MCF 10A (cell line): Measurements from ENCODE around the gene TRNP1. TPM values are rescaled to one million over a fixed set of nuclear protein-coding genes. Genes with fewer than 3 reads are reported as not detected.

ENCODE experiments used
- BruUV-seq: library from RNA; stranded (reverse); fragments of 400-500 nt; replicated peaks from 2 replicates; lab custom pipeline; 2021; lab: Mats Ljungman, UMichigan
- CTCF ChIA-PET: fragments of 300-600 bp; sonication (Branson Sonifier 250); formaldehyde crosslinking; extraction: SDS; loops from one replicate; lab custom pipeline; 2021; ENCODE audit warnings: antibody characterized with exemption, inconsistent platforms; lab: Yijun Ruan, JAX
- POLR2A ChIA-PET: fragments of 300-600, 350-650 bp; sonication (Branson Sonifier 250); formaldehyde crosslinking; extraction: SDS; loops from one replicate; lab custom pipeline; 2020; ENCODE audit warnings: antibody characterized with exemption, inconsistent platforms; lab: Yijun Ruan, JAX
- DNase-seq: peaks from one replicate; pipeline ENCODE4 v3.0.0-alpha.2; 2018; ENCODE audit not compliant: unreplicated experiment
- H3K27ac Mint-ChIP-seq: one replicate; pipeline ENCODE4 v1.8.0; 2022; ENCODE audit warnings: mild to moderate bottlenecking, low read depth, mixed read lengths; ENCODE audit not compliant: unreplicated experiment
- H3K27me3 Mint-ChIP-seq: one replicate; pipeline ENCODE4 v1.8.0; 2022; ENCODE audit warnings: mixed read lengths; ENCODE audit not compliant: insufficient read depth, unreplicated experiment
- H3K36me3 Mint-ChIP-seq: one replicate; pipeline ENCODE4 v1.8.0; 2022; ENCODE audit warnings: mild to moderate bottlenecking, moderate library complexity, mixed read lengths; ENCODE audit not compliant: insufficient read depth, unreplicated experiment
- H3K4me1 Mint-ChIP-seq: one replicate; pipeline ENCODE4 v1.8.0; 2022; ENCODE audit warnings: mixed read lengths; ENCODE audit not compliant: insufficient read depth, unreplicated experiment
- H3K4me3 Mint-ChIP-seq: one replicate; pipeline ENCODE4 v1.8.0; 2022; ENCODE audit warnings: mild to moderate bottlenecking, moderate library complexity, mixed read lengths; ENCODE audit not compliant: unreplicated experiment
- H3K9me3 Mint-ChIP-seq: one replicate; pipeline ENCODE4 v1.8.0; 2022; ENCODE audit warnings: mixed read lengths; ENCODE audit not compliant: unreplicated experiment
- CTCF ChIP-seq: fragments of 200-600 bp; IDR thresholded peaks from one replicate; pipeline ENCODE4 v1.8.0; 2022; ENCODE audit warnings: antibody characterized with exemption, mild to moderate bottlenecking; ENCODE audit not compliant: unreplicated experiment
- intact Hi-C: fragments of 100-400 bp; cut with micrococcal nuclease; formaldehyde crosslinking; loops from 2 replicates; pipeline ENCODE4 v1.14.1; 2022
- total RNA-seq: library from RNA; stranded (reverse); gene quantifications from 2 replicates; pipeline ENCODE4 v1.2.3, GENCODE V29; 2022

TRNP1 gene
- total RNA-seq, 1 experiment from 2014 or later, result 59.2 TPM

DNA sequence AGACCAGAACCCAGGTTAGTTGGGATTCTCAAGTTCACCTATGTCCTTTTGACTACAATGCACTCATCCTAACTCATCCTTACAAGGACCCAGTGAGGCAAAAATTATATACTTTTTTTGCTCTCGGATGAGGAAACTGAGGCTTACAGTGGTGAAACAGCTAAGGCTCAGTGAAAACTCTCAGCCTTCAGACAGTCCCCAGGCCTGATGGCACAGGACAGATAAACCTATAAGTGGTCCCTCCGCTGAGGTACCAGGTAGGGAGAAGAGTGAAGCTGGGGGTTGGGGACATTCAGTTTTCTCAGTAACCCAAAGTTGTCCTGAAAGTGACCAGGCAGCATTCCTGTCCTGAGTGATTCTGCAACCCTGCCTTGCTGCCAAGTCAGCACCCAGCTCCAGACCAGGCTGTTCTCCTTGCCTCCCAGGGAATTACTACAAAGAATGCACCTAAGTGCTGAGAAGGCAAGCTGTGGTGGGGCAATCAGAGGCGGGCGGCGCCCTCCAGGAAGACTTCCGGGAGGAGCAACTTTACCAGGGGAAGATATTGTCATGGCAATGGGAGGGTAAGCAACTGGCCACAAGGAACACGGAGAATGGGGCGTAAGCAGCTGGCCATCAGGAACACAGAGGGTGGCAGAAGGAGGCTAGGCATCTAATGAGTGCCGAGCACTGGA is 14.6 kb downstream of the TRNP1 start:
- DNase-seq, result peak; percentile 68
- Mint-ChIP-seq H3K36me3 (peaks cover 70% of the 10 kb centered on the region), H3K27ac (peak overlapping the region; percentile 59), H3K4me3 (peak overlapping the region; percentile 51), H3K4me1 (peaks cover 25% of the 10 kb centered on the region), H3K27me3 (no peaks in the 10 kb centered on the region), H3K9me3 (no peaks in the 10 kb centered on the region)
- CTCF ChIA-PET, result interaction anchor here (0.9 to 10.2 kb wide), 4 partner anchors 10 to 89 kb away, joined by 3 to 118 read pairs (median 15); partner anchors contain the start of gene TRNP1
- POLR2A ChIA-PET, result interaction anchor here (0.7 to 13.4 kb wide), 6 partner anchors 10 to 508 kb away, joined by 3 to 535 read pairs (median 26); partner anchors contain the start of genes KDF1 and TRNP1
- TF ChIP-seq CTCF, result no peak
- intact Hi-C loops, result no loop called here
- no TSS peak for BruUV-seq

GRCh38 chr1:27009601-27010197 is 16.2 kb downstream of the TRNP1 start:
- Mint-ChIP-seq H3K9me3 (no peaks in the 10 kb centered on the region), H3K27me3 (no peaks in the 10 kb centered on the region), H3K4me3 (peak overlapping the region; percentile 78), H3K4me1 (peaks cover 18% of the 10 kb centered on the region), H3K27ac (peak overlapping the region; percentile 78), H3K36me3 (peaks cover 53% of the 10 kb centered on the region)
- ChIA-PET CTCF (interaction anchor here (0.6 to 10.2 kb wide), 8 partner anchors 12 to 91 kb away, joined by 3 to 118 read pairs (median 5); partner anchors contain the start of gene TRNP1), POLR2A (interaction anchor here (0.7 to 13.4 kb wide), 23 partner anchors 9 to 821 kb away, joined by 3 to 535 read pairs (median 4); partner anchors contain the start of genes GPATCH3, KDF1, PPP1R8 and SFN)
- no peak for TF ChIP-seq CTCF
- no TSS peak for BruUV-seq
- intact Hi-C loops, result no loop called here
- DNase-seq, result peak; percentile 89

DNA sequence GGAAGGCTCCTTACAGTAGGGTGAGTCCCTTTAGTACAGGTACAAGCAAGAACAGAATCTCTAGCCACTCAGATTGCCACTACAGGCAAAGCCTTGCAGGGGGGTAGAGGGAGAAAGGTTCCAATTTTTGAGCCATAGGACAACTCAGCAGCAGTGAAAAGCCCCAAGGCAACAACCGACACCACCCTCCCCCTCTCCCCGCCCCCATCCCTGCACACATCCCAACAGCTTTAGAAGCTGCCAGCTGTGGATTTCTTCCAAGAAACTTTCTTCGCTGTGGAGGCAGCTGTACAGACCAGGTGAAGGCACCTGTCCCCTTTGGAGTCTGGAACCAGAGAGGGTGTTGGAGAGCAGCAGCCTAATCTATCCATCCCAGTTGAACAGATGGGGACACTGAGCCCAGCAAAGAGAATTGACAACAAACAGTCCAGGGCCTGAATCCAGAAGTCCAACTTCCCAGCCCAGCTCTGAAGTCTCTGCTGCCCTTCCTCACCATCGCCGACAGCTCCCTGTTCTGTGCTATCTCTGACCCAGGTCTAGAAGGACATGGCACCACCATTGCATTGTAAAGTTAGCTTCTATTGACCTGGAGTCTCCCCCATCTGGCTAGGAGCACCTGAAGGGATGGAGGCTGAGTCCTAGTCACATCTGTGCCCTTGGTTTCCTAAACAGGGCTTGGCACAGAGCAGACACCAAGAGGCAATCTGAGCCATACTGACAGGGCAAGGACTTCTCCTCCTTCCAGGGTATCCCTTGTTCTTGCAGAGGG is 16.9 kb downstream of the TRNP1 start:
- TF ChIP-seq CTCF, result no peak
- ChIA-PET CTCF (interaction anchor here (0.6 to 10.2 kb wide), 7 partner anchors 12 to 170 kb away, joined by 3 to 118 read pairs (median 7); partner anchors contain the start of gene TRNP1), POLR2A (interaction anchor here (0.6 to 13.4 kb wide), 21 partner anchors 8 to 820 kb away, joined by 3 to 535 read pairs (median 5); partner anchors contain the start of genes GPATCH3, KDF1, PPP1R8 and SFN)
- BruUV-seq, result no TSS peak
- Mint-ChIP-seq H3K27ac (peak overlapping the region; percentile 78), H3K4me3 (peak overlapping the region; percentile 78), H3K9me3 (no peaks in the 10 kb centered on the region), H3K4me1 (peaks cover 14% of the 10 kb centered on the region), H3K27me3 (no peaks in the 10 kb centered on the region), H3K36me3 (peaks cover 46% of the 10 kb centered on the region)
- DNase-seq, result no peak
- intact Hi-C loops, result no loop called here
